Jurkat, Clone E6-1 (cell line): Measurements from ENCODE around the gene ATP8A2.

Experiments used
- DNase-seq: peaks from one replicate; pipeline ENCODE4 v3.0.0-alpha.2; 2011; ENCODE audit warnings: low read depth, low spot score
- H3K4me3 ChIP-seq: 2 replicates; pipeline ENCODE4 v1.5.1; 2011; ENCODE audit warnings: mild to moderate bottlenecking, low read length, control low read depth, moderate library complexity

ATP8A2 gene

DNA sequence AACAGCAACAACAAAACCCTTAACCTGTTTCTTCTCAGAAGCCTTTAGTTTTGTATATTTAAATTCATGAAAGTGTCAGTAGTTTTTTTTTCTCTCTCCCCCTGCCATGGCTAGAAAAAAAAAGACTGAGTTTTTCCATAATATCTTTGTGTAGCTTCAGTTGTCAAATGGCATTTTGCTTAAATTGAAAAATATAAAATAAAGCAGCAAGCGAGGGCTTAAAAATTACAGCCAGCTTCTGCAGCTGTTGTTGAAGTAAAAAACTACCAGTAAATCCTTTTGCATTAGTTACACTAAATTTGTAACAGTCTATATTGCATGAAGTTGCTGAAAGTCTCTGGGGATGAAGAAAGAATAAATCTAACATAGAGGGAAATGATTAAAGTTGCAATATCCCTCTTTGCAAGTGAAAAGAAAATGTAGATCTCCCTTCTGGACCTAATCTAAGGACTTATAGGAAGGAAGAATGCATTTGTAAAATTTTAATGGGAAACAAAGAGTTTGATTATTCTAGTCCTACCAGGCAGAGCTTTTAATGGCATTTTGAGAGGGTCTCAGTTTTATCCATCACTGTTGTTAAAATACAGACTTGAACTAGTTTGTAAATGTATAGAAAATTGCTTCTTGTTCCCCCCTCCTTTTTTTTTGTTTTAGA is 215.7 kb downstream of the ATP8A2 start:
- no peak overlapping the region for H3K4me3 ChIP-seq

DNA sequence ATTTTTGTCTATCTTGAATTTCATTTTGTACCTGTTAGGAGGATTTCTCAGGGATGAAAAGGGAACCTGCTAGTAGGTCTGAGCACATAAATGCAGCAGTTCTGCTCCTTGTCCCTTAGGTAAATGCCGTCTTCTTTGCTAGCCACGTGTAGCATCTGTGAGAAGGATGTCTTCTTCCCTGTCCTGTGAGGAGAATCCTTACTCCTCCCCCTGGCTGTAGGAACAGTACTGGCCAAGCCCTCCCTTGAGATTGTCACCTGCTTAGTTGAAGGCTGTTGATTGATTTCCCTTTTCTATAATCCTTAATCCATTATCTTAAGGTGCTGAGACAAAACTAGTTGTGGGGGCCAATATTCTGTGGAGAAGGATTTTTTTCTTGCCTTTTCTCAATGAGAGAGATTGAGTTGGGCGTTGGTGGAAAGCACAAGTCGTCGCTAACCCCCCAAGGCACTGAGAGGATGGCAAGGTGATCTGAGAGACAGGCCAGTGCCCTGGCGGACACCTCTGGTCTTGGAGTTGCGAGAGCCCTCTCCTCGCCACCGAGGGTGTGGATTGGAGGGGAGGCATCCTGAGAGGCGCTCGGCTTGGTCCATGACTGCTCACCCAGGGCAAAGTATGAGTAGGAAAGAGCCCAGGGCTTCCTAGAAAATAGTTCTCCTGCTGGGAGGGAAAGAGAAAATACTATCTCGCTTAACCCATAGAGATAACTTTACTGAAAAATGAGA is 216.7 kb downstream of the ATP8A2 start:
- DNase-seq, result no peak
- H3K4me3 ChIP-seq, result no peak overlapping the region

More for the DNA sequence above, 215.7 kb downstream of the ATP8A2 start:
- no peak for DNase-seq

DNA sequence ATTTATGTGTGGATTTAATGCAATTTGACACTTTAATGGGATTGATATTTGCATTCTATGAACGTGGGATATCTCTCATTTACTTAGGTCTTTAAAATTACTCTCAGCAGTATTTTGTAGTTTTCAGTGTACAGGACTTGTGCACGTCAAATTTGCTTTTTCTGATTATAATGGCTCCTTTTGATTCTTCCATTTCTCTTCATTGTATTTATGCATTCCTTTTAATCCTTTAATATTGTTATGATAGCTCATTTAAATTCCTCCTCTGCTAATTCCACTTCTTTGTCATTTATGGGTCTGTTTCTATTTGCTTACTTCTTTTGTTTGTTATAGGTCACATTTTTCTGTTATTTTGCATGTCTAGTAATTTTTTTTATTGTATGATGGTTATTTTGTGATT is 226.6 kb downstream of the ATP8A2 start:
- DNase-seq, result no peak
- no peak overlapping the region for H3K4me3 ChIP-seq

DNA sequence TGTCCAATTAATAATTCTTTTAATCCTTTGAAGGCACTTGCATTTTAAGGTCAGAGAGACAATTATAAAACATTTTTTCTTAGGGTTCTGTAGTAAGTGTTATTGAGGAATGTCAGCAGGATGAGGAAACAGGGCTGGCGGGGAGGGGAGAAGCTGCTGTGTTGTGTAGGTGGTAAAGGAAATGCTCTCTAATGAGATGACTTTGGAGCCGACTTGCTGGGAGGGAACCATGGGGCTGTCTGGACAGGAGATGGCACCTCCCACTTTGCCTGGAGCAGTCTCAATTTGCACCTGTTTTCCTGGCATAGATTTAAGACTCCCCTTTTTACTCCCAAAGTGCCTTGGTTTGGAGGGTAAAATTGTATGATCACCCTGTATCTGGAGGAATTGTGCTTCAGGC is 230.4 kb downstream of the ATP8A2 start:
- no peak overlapping the region for H3K4me3 ChIP-seq
- DNase-seq, result no peak

DNA sequence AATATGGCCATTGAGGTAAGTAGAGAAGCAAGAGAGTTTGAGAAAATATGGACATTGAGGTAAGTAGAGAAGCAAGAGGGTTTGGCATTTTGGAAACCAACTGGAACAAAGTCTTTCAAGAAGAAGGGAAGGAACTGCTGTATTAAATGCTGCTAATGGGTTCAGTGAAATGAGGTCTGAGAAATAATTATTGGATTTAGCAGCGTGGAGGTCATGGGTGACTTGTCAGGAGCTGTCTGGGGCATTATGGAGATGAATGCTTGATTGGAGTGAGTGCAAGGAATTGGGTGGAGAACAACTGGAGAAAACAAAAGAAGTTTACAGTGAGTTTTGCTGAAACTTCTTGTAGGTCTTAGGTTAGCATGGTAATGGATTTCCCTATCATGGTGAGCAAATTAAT is 232.3 kb downstream of the ATP8A2 start:
- no peak overlapping the region for H3K4me3 ChIP-seq
- no peak for DNase-seq

DNA sequence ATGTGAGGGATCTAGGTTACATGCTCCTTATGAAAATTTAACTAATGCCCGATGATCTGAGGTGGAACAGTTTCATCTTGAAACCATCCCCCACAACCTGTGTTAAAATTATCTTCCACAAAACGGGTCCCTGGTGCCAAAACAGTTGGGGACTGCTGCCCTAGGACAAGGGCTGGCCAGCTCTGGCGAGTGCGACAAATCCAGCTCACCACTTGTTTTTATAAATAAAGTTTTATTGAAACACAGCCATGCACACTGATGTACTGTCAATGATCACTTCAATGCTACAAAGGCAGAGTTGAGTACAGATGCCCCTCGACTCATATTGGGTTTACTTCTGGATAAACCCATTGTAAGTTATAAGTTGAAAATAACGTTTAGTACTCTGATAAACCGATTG is 235.3 kb downstream of the ATP8A2 start:
- H3K4me3 ChIP-seq, result no peak overlapping the region
- DNase-seq, result no peak

DNA sequence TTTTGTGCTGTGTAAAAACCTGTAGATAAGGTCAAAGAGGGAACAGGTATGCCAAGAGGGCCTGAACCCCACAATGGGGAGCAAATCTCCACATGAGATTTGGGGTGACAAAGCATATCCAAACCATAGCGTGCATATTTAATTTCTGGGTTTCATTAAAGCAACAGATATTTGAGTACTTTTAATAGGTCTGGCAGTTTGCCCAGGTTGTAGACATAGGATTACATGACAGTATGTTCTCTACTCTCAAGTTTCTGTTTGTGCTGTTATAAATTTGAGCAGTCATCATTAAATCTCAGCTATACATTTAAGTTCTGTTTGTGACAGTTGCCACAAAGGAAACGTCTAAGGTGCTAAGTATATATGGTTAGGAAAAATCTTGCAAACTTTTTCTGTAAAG is 236.4 kb downstream of the ATP8A2 start:
- no peak for DNase-seq
- H3K4me3 ChIP-seq, result no peak overlapping the region

DNA sequence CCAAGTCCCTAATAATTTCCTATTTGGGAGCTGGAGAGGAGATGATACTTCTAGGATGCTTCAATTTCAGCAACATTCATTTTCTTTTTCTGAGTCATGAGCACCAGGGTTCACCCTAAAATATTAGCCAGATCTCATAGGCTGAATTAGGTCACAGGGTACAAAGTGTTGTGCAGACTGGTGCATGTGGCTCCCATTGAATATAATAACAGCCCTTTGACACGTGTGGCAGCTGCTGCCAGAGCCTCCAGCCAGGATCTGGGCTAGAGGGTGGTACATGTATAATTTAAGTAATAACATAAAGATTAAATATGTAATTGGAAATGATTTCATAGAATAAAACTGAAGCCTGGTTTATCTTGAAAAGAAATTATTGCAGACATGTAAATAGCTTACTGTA is 244.9 kb downstream of the ATP8A2 start:
- no peak for DNase-seq
- no peak overlapping the region for H3K4me3 ChIP-seq

DNA sequence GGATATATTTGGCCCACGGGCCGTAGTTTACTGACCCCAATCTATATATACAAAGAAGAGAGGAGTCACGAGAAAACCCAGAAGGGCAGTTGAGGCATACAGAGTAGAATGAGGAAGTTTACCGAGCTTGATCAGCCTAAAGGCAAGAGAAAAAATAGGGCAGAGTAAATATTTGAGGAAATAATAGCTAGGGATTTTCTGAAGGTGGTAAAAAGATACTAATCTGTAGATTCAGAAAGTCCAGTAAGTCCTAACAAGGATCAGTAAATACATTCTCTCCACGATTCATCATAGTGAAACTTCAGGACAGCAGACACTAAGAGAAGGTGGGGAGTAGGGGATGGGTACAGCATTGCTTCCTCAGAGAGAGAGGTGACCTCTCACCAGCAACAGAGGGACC is 248.1 kb downstream of the ATP8A2 start:
- no peak overlapping the region for H3K4me3 ChIP-seq
- DNase-seq, result no peak

DNA sequence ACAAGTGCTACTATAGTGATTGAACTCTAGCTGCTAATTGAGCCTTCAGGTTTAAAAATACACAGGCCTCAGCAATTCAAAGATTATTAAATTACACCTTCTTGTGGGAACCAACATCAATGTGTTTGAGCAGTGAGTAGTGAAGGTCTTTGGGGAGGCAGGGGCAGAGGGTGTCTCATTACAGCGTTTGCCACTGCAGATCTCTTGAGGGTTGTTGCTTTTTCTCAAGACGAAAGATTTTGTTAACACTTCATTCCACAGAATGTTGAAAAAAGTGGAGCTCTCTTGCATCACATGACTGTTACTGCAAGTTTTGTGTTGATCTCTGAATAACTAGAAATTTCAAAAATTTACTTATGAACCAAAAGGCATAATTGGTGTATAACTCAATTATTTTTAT is 253.6 kb downstream of the ATP8A2 start:
- H3K4me3 ChIP-seq, result no peak overlapping the region
- no peak for DNase-seq

DNA sequence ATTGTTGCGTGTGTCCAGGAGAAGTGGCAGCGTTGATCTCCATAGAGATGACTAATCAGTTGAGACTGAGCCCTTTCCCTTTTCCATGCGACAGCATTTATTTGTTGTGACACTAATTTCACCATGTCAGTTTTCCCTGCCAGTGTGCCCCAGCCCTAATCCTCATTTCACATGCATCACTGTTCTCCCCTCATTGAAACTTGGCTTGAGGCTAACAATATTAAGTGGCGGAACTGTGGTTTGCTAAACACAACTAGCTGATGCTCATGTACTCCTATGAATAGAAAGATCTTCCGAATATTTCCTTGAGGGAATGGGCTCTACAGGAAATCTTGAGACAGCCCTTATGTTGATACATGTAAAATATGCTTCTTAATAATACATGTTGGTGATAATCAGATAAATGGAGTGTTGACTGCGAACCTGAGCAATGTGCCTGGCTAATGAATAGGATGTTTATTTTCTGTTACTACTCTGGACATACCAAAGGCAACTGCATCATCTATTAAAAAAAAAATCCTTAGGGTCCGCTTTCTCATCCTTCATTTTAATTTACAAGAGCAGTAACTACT is 258.6 kb downstream of the ATP8A2 start:
- DNase-seq, result no peak
- no peak overlapping the region for H3K4me3 ChIP-seq

DNA sequence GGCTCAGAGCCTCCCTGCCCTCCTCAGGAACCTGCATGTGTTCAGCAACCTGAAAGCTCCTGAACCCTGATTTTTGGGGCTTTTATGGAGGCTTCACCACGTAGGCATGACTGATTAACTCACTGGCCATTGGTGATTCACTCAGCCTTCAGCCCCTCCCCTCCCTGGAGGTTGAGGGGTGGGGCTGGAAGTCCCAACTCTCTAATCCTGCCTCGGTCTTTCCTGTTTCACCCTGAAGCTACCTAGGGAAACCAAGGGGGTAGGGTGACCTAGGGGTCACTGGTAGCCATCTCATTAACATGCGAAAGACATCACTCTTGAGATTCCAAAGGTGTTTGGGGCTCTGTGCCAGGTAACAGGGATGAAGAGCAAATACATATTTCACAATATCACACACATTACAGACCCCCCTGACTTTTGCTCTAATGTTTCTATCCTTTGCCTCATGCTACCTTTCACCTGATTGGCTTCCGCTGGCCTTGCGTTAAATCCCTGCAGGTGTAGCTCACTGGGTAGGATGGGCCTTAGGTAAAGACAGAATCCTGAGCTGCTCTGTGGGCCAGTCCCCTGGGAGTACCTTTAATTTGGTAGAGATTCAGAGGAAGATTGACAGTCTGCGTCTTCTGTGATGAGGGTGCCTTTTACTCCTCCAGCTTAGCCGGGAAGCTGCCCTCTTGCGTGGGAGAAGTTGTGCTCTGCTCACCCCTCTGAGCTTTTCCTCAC is 260.6 kb downstream of the ATP8A2 start:
- no peak for DNase-seq

DNA sequence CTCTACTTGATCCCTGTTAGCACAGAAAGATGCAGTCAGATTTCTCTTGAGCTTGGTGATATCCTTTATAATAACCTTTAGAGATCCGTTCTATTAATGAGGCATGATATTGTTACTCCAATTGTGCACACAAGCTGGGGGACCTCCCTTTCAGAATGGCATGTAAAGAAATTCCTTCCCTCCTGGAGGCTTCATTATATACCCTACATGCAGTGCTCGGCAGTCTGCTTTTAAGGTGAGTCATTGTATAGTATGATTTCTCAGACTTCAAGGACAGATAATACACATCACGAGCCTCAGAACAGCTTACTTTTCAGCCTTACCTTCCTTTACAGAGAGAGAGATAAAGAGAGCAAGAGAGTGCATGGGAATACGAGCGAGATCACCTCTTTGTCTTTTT is 261.3 kb downstream of the ATP8A2 start:
- DNase-seq, result no peak
- no peak overlapping the region for H3K4me3 ChIP-seq

More for the DNA sequence above, 260.6 kb downstream of the ATP8A2 start:
- no peak overlapping the region for H3K4me3 ChIP-seq

DNA sequence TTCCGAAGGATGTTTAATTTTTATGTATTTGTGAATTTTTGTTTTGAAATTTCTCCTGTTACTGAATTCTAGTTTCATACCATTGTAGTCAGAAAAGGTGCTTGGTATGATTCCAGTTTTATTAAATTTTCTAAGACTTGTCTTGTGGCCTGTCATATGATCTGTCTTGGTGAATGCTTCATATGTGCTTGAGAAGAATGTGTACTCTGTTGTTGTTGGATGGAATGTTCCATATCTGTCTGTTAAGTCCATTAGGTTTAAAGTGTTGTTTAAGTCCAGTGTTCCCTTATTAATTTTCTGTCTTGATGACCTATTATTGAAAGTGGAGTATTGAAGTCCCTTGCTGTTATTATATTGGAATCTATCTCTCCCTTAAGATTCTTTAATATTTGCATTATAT is 273.9 kb downstream of the ATP8A2 start:
- H3K4me3 ChIP-seq, result no peak overlapping the region
- no peak for DNase-seq

DNA sequence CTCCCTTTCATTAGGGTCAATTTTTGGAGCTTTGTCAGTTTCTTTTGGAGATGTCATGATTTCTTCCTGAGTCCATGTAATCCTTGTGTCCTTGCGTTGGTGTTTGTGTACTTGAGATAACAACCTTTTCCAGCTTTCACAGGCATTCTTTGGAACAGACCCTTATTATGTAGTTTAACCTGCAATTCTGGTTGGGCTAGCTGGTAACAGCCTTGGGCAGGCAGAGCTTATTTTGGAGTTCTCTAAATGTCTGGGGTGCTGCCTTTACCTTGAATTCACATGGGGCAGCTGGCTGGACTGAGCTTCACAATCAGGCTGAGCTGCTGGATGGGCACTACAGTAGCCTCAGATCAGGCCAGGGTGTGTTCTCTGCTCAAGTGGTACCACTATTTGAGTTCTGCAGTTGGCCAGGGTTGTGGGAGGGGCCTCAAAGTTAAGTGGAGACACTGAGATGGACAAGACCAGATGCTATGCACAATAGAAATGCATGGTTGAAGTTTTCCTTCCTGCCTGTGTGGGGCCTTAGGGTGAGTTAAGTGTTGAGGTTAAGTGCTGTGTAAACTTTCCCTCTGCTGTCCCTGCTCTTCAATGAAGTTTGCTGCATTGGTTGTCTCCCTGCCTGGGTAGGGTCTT is 277.3 kb downstream of the ATP8A2 start:
- DNase-seq, result no peak
- no peak overlapping the region for H3K4me3 ChIP-seq

DNA sequence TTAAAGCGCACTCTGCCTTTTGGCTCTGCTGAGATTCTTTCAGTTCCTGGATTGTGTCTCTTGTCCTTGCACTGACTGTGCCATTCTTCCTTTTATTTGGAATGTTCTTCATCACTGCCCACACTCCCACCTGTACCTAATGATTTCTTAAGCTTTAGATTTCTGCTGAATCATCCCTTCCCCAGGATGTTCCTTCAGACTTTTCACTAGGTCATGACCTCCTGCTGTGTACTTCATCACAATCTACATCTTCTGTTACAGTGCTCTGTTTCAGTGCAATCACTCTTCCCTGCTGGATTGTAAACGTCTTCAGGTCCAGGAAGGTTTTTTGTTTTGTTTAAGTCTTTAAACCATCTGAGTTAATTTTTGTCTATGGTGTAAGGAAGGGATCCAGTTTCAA is 281.0 kb downstream of the ATP8A2 start:
- no peak for DNase-seq
- H3K4me3 ChIP-seq, result no peak overlapping the region

DNA sequence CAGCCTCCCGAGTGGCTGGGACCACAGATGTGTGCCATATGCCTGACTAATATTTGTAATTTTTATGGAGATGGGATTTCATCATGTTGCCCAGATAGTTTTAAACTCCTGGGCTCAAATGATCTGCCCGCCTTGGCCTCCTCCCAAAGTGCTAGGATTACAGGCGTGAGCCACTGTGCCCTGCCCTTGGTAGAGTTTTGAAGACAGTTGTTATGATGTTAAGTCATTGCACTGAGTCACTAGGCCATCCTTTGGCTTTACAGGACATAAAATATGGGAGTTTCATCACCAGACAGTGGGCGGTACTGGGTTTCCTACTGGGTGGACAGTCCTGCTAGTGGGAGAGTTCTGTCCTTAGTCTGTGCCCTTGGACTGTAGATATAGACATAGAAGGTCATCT is 282.5 kb downstream of the ATP8A2 start:
- no peak overlapping the region for H3K4me3 ChIP-seq
- no peak for DNase-seq

DNA sequence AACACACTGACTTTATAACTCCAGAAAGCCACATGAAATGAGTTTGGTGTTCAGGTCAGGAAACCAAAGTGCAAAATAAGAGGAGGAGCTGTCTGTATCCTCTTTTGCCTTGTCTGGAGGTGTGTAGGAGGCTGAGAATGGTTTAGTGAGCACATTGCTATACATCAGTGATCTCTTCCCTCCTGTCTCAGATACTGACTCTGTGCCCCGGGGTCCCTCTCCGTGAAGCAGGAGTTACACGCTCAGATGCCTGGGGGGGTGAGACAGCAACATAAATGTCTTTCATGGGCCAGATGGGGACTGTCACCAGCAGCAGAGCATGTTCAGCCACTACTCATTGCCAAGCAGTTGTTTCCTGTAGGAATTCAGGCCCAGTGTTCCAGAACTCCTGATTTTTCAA is 285.4 kb downstream of the ATP8A2 start:
- no peak for DNase-seq
- H3K4me3 ChIP-seq, result no peak overlapping the region

DNA sequence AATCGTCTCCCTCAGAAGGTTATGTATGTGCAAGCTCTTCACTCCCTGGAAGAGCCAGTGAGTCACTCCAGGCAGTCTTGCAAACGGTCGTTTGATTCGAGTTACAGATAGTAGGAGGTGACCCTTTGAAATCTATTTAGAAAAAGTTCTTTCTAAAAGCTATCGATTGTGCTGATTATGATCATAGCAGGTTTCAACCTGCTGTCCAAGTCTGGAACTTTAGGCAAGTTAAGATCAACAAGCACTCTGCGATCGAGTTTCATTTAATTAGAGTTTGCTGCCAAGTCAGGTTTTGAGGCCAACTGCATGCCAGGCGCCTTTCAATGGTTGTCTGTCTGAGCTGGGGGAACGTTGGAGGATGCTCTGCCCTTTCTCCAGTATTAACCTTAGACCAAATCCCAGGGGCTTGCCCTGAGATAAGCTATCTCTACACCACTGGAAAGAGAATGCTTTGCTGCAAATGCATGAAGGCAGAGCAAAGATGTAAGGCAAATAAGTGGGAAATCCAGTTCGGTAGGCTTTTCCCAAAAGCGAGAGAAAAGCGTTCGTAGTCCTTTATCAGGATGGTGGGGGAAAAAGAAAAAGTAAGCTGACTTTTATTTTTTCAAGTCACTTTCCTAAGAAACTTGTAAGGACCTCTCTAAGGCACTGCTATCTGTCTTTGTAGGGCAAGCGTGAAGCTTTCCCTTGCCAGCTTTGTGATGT is 287.5 kb downstream of the ATP8A2 start:
- no peak for DNase-seq

More for the DNA sequence above, 287.5 kb downstream of the ATP8A2 start:
- no peak overlapping the region for H3K4me3 ChIP-seq
